SK-N-MC (cell line): Measurements from ENCODE around the gene OGG1.

ENCODE experiments used
- EZH2 ChIP-seq: fragments of 200-600 bp; sonication (generic); IDR thresholded peaks from one replicate; pipeline ENCODE4 v1.6.1; 2017; ENCODE audit warnings: antibody characterized with exemption
- FOXP2 ChIP-seq: optimal IDR thresholded peaks from 2 replicates; pipeline ENCODE3; 2011; ENCODE audit warnings: mild to moderate bottlenecking, moderate library complexity; ENCODE audit not compliant: insufficient read depth; ENCODE audit errors: extremely low read length, control extremely low read depth
- POLR2AphosphoS5 ChIP-seq: IDR thresholded peaks from 2 replicates; pipeline ENCODE4 v1.6.1; 2012; ENCODE audit warnings: mild to moderate bottlenecking, low read depth, low read length, borderline replicate concordance

GRCh38 chr3:9736831-9737230 is 12.9 kb upstream of the OGG1 start:
- no peak for TF ChIP-seq EZH2
- no peak for TF ChIP-seq POLR2AphosphoS5
- TF ChIP-seq FOXP2, result no peak
